ENCODE data around the gene PLAC9. TPM values are rescaled to one million over a fixed set of nuclear protein-coding genes. Genes with fewer than 3 reads are reported as not detected.
"Not testable (repeated sequence)": the region's sequence is repeated elsewhere in the genome, so short reads cannot be mapped to it uniquely, and the experiment has no call there.

PLAC9 gene
- total RNA-seq, 2 experiments from 2014 or later: not detected

DNA sequence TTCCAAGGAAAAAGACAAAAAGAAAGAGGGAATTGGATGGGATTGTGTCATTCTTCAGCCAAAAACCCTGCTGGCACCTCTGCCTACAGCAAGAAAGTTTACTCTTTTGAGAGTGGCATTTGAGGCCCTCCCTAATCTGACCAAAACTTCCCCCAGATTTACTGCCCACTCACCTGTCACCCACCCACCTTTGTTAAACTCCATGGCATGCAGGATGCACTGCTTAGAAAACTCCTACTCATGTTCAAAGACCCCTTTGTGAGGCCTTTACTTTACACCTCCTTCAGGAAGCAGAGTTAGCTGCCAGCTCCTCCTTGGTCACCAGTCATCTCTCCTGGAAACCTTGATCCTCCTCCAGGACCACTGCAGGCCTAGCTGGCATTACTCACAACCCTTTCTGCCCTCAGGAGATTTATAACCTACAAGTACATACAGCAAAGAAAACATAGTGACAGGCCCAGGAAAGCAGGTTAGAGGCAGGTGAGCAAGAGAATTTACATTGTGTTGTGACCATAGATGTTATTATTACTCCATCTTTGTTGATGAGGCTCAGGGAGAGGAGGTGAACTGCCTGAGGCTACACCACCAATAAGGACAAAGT lies 10.3 kb upstream of the PLAC9 start:
- no peaks in the 10 kb centered on the region for H3K4me1 Mint-ChIP-seq
- no peak overlapping the region for H3K4me3 Mint-ChIP-seq
- no peaks in the 10 kb centered on the region for H3K36me3 Mint-ChIP-seq (ENCODE audit: low read depth)
- peaks cover 7% of the 10 kb centered on the region for H3K27me3 Mint-ChIP-seq
- CTCF ChIA-PET: interaction anchor here (0.6 to 1.1 kb wide), 2 partner anchors 44 to 101 kb away, joined by 3 read pairs; no protein-coding TSS in a partner anchor
- DNase-seq (no peak), ATAC-seq (no peak)
- POLR2A ChIA-PET: no interaction called here
- intact Hi-C loops (cut with DNase I, micrococcal nuclease): no loop called here
- H3K27ac Mint-ChIP-seq: no peak overlapping the region
- H3K9me3 Mint-ChIP-seq (ENCODE audit: low read depth): no peaks in the 10 kb centered on the region

DNA sequence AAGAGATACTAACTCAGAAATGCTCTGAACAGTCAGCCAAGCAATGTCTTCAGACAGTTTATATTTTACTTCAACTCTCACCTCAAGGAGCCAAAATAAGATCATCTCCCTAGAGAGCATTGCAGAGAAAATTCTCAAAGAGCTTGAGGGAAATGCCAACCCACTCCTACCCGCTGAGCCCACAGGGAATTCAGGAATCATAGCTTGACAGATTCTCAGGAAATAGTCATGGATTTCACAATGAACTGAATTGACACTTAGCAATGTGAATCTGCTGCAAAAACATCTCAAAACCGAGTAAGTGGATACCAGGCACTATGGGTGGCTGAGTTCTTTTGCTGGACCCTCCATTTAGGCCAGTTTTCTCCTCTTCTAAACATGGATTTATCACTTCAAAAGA lies 9.8 kb upstream of the PLAC9 start:
- DNase-seq: no peak
- CTCF ChIA-PET: interaction anchor here (1.1 kb wide), 1 partner anchor 100 kb away, joined by 3 read pairs; no protein-coding TSS in a partner anchor

GRCh38 chr10:80126876-80127275 lies 5.7 kb upstream of the PLAC9 start:
- peaks cover 13% of the 10 kb centered on the region for H3K27me3 Mint-ChIP-seq
- H3K4me3 Mint-ChIP-seq: no peak overlapping the region
- CTCF ChIA-PET: interaction anchor here (1.8 kb wide), 1 partner anchor 21 kb away, joined by 5 read pairs; no protein-coding TSS in a partner anchor
- POLR2A ChIA-PET: interaction anchor here (0.5 kb wide), 1 partner anchor 10 kb away, joined by 4 read pairs; no protein-coding TSS in a partner anchor
- no peak overlapping the region for H3K27ac Mint-ChIP-seq
- ATAC-seq (no peak), DNase-seq (no peak)
- no peaks in the 10 kb centered on the region for H3K9me3 Mint-ChIP-seq (ENCODE audit: low read depth)
- H3K36me3 Mint-ChIP-seq (ENCODE audit: low read depth): no peaks in the 10 kb centered on the region
- no peaks in the 10 kb centered on the region for H3K4me1 Mint-ChIP-seq
- intact Hi-C loops (cut with DNase I, micrococcal nuclease): no loop called here

More for the DNA sequence above, 9.8 kb upstream of the PLAC9 start:
- Mint-ChIP-seq H3K4me3 (no peak overlapping the region), H3K36me3 (ENCODE audit: low read depth) (no peaks in the 10 kb centered on the region), H3K27me3 (peaks cover 7% of the 10 kb centered on the region), H3K9me3 (ENCODE audit: low read depth) (no peaks in the 10 kb centered on the region), H3K27ac (no peak overlapping the region), H3K4me1 (no peaks in the 10 kb centered on the region)
- intact Hi-C loops (cut with DNase I, micrococcal nuclease): no loop called here
- POLR2A ChIA-PET: no interaction called here
- no peak for ATAC-seq

DNA sequence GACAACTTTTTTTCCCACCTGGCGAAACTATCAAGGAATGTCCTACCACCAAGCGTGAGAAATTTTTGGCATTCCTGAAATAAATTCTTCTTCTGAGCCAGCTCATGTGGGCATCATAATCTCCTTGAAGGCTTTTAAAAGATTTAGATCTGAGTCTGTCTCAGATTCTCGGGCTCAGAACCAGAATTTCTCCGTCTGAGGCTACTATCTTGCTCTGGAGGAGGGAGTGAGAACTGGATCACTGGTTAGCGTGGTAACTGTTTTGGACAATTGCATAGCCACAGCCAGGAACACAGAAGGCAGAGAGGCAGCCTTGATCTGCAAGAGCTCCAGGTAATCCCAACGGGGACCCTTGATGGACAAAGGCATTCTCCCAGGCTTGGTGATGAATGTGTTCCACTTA lies 1.0 kb upstream of the PLAC9 start:
- Mint-ChIP-seq H3K27me3 (peaks cover 27% of the 10 kb centered on the region), H3K4me1 (peaks cover 4% of the 10 kb centered on the region), H3K9me3 (ENCODE audit: low read depth) (no peaks in the 10 kb centered on the region), H3K4me3 (no peak overlapping the region), H3K36me3 (ENCODE audit: low read depth) (no peaks in the 10 kb centered on the region), H3K27ac (no peak overlapping the region)
- intact Hi-C loops (cut with DNase I, micrococcal nuclease): loop anchor here in 1 of 2 experiments (5.0 kb wide), 1 partner anchor 74 kb away; no protein-coding TSS in a partner anchor
- CTCF ChIA-PET: interaction anchor here (0.7 to 2.7 kb wide), 3 partner anchors 13 to 642 kb away, joined by 3 to 18 read pairs (median 4); no protein-coding TSS in a partner anchor
- POLR2A ChIA-PET: no interaction called here
- DNase-seq (no peak), ATAC-seq (no peak)

DNA sequence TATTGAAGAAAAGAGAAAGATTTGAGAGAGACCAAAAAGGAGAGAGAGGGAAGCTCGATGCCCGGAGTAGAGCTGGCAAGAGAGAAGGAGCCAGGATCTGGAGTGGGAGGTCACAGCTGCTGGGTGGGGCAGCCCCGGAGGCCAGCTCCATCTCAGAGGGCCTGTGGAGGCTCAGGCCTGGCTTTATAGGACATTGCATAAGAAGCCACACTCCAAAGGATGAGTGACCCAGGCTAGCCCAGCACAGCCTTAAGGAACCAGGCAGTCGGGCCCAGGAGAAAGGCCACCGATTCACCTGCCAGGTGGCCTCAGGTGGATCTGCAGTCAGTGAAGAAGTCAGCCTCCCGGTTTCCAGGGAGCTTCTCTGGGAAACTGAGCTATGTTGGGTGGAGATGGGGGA lies 676 bp downstream of the PLAC9 start:
- Mint-ChIP-seq H3K9me3 (ENCODE audit: low read depth) (no peaks in the 10 kb centered on the region), H3K4me1 (peaks cover 4% of the 10 kb centered on the region), H3K27ac (no peak overlapping the region), H3K4me3 (no peak overlapping the region), H3K36me3 (ENCODE audit: low read depth) (no peaks in the 10 kb centered on the region), H3K27me3 (peaks cover 28% of the 10 kb centered on the region)
- POLR2A ChIA-PET: no interaction called here
- ATAC-seq: no peak
- intact Hi-C loops (cut with DNase I, micrococcal nuclease): loop anchor here in 1 of 2 experiments (5.0 kb wide), 1 partner anchor 76 kb away; no protein-coding TSS in a partner anchor
- CTCF ChIA-PET: interaction anchor here (1.0 to 2.0 kb wide), 2 partner anchors 11 to 14 kb away, joined by 3 to 6 read pairs; no protein-coding TSS in a partner anchor
- no peak for DNase-seq

DNA sequence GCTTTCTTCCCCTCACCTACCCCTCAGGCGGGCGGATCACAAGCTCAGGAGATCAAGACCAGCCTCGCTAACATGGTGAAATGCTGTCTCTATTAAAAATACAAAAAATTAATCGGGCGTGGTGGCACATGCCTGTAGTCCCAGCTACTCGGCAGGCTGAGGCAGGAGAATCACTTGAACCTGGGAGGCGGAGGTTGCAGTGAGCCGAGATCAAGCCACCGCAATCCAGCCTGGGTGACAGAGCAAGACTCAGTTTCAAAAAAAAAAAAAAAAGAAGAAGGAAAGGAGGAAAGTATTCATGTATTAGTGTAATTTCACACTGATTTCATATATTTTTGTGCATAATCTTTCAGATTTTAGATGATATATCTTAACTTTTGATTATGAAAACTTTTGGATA lies 1.2 kb downstream of the PLAC9 start:
- H3K4me3 Mint-ChIP-seq; H3K9me3 Mint-ChIP-seq (ENCODE audit: low read depth); H3K36me3 Mint-ChIP-seq (ENCODE audit: low read depth); POLR2A ChIA-PET; H3K27ac Mint-ChIP-seq; H3K4me1 Mint-ChIP-seq; ATAC-seq; DNase-seq: not testable (repeated sequence)
- peaks cover 28% of the 10 kb centered on the region for H3K27me3 Mint-ChIP-seq
- CTCF ChIA-PET: interaction anchor here (1.0 to 2.0 kb wide), 2 partner anchors 11 to 14 kb away, joined by 3 to 6 read pairs; no protein-coding TSS in a partner anchor
- intact Hi-C loops (cut with DNase I, micrococcal nuclease): loop anchor here in 1 of 2 experiments (5.0 kb wide), 1 partner anchor 76 kb away; no protein-coding TSS in a partner anchor

- H3K9me3 Mint-ChIP-seq (ENCODE audit: low read depth): no peaks in the 10 kb centered on the region
- no peak overlapping the region for H3K4me3 Mint-ChIP-seq
- intact Hi-C loops (cut with DNase I, micrococcal nuclease): no loop called here
- POLR2A ChIA-PET: no interaction called here
- CTCF ChIA-PET: interaction anchor here (1.0 kb wide), 1 partner anchor 77 kb away, joined by 3 read pairs; no protein-coding TSS in a partner anchor
- H3K36me3 Mint-ChIP-seq (ENCODE audit: low read depth): no peaks in the 10 kb centered on the region
- H3K4me1 Mint-ChIP-seq: peaks cover 4% of the 10 kb centered on the region
- DNase-seq (no peak), ATAC-seq (no peak)
- H3K27me3 Mint-ChIP-seq: peaks cover 28% of the 10 kb centered on the region
- H3K27ac Mint-ChIP-seq: no peak overlapping the region
Measured at GRCh38 chr10:80136134-80136571, 3.6 kb downstream of the PLAC9 start.

GRCh38 chr10:80137031-80137862 lies 4.7 kb downstream of the PLAC9 start:
- Mint-ChIP-seq H3K36me3 (ENCODE audit: low read depth) (no peaks in the 10 kb centered on the region), H3K9me3 (ENCODE audit: low read depth) (no peaks in the 10 kb centered on the region), H3K27me3 (peaks cover 19% of the 10 kb centered on the region), H3K4me3 (no peak overlapping the region), H3K27ac (no peak overlapping the region), H3K4me1 (peaks cover 4% of the 10 kb centered on the region)
- DNase-seq (no peak), ATAC-seq (no peak)
- ChIA-PET CTCF (interaction anchor here (1.0 kb wide), 2 partner anchors 78 to 85 kb away, joined by 3 read pairs; no protein-coding TSS in a partner anchor), POLR2A (interaction anchor here (0.7 kb wide), 1 partner anchor 11 kb away, joined by 4 read pairs; no protein-coding TSS in a partner anchor)
- intact Hi-C loops (cut with DNase I, micrococcal nuclease): no loop called here

GRCh38 chr10:80137920-80138319 lies 5.4 kb downstream of the PLAC9 start:
- DNase-seq (no peak), ATAC-seq (no peak)
- CTCF ChIA-PET: interaction anchor here (1.0 kb wide), 1 partner anchor 85 kb away, joined by 3 read pairs; no protein-coding TSS in a partner anchor
- H3K27me3 Mint-ChIP-seq: peaks cover 16% of the 10 kb centered on the region
- POLR2A ChIA-PET: no interaction called here
- peaks cover 1% of the 10 kb centered on the region for H3K4me1 Mint-ChIP-seq
- H3K27ac Mint-ChIP-seq: no peak overlapping the region
- no peak overlapping the region for H3K4me3 Mint-ChIP-seq
- no peaks in the 10 kb centered on the region for H3K36me3 Mint-ChIP-seq (ENCODE audit: low read depth)
- intact Hi-C loops (cut with DNase I, micrococcal nuclease): no loop called here
- H3K9me3 Mint-ChIP-seq (ENCODE audit: low read depth): no peaks in the 10 kb centered on the region

DNA sequence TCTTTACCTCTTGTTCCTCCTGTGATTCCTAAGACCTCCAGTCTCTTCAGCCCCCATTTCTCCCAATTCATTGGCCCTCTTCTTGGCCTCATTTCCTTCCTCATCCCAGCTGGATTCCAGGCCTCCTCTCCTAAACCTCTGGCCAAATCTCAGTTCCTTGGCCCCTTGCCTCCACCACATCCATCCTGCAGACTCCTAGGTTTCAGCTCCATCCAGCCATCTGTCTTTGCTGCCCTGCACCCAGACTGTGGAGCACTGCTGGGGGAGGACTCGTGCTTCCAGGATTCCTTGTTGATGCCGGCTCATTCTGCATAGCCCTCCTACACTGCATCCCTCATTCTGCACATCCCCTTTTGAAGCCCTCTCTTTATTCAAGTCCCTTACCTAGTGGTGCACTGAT lies 6.7 kb downstream of the PLAC9 start:
- intact Hi-C loops (cut with DNase I, micrococcal nuclease): no loop called here
- no peaks in the 10 kb centered on the region for H3K36me3 Mint-ChIP-seq (ENCODE audit: low read depth)
- no peak overlapping the region for H3K27ac Mint-ChIP-seq
- no peak overlapping the region for H3K4me3 Mint-ChIP-seq
- POLR2A ChIA-PET: interaction anchor here (0.7 kb wide), 1 partner anchor 84 kb away, joined by 3 read pairs; no protein-coding TSS in a partner anchor
- H3K4me1 Mint-ChIP-seq: peaks cover 6% of the 10 kb centered on the region
- H3K27me3 Mint-ChIP-seq: peaks cover 9% of the 10 kb centered on the region
- no peaks in the 10 kb centered on the region for H3K9me3 Mint-ChIP-seq (ENCODE audit: low read depth)
- ATAC-seq (no peak), DNase-seq (no peak)
- CTCF ChIA-PET: no interaction called here

DNA sequence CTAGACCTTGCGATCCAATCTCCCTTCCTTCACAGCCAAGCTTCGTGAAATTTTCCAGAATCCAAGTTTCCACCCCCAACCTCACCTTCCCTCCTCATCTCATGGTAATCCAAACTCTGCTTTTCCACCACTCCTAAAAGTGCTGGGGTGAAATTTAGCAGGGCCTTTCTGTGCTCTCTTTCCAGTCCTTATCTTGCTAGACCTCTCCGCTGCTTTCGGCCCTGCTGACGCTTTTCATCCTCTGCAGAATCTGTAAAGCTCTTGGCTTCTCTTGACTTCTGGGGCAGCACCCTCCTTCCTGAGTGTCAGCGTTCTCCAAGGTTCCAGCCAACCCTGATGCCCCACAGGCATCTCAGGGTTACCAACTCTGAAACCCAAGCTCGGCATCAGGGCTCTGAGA lies 7.7 kb downstream of the PLAC9 start:
- ChIA-PET POLR2A (no interaction called here), CTCF (interaction anchor here (1.0 kb wide), 1 partner anchor 82 kb away, joined by 3 read pairs; no protein-coding TSS in a partner anchor)
- no peak overlapping the region for H3K4me3 Mint-ChIP-seq
- no peaks in the 10 kb centered on the region for H3K36me3 Mint-ChIP-seq (ENCODE audit: low read depth)
- H3K9me3 Mint-ChIP-seq (ENCODE audit: low read depth): no peaks in the 10 kb centered on the region
- no peak for DNase-seq
- no peak for ATAC-seq
- peaks cover 6% of the 10 kb centered on the region for H3K27me3 Mint-ChIP-seq
- no peak overlapping the region for H3K27ac Mint-ChIP-seq
- intact Hi-C loops (cut with DNase I, micrococcal nuclease): loop anchor here in 1 of 2 experiments (5.0 kb wide), 1 partner anchor 67 kb away; the partner anchor contains the start of gene ANXA11
- H3K4me1 Mint-ChIP-seq: peaks cover 13% of the 10 kb centered on the region

Data from activated CD4-positive, alpha-beta T cell treated with anti-CD3 and anti-CD28 coated beads for 36 hours (primary cell).